GM19035 (cell line): ENCODE results near the gene BTBD16.

Source experiments
- ATAC-seq: cut with Tn5 transposase; IDR thresholded peaks from one replicate; pipeline ENCODE4 v1.9.1; 2021; ENCODE audit not compliant: unreplicated experiment

BTBD16 gene

DNA sequence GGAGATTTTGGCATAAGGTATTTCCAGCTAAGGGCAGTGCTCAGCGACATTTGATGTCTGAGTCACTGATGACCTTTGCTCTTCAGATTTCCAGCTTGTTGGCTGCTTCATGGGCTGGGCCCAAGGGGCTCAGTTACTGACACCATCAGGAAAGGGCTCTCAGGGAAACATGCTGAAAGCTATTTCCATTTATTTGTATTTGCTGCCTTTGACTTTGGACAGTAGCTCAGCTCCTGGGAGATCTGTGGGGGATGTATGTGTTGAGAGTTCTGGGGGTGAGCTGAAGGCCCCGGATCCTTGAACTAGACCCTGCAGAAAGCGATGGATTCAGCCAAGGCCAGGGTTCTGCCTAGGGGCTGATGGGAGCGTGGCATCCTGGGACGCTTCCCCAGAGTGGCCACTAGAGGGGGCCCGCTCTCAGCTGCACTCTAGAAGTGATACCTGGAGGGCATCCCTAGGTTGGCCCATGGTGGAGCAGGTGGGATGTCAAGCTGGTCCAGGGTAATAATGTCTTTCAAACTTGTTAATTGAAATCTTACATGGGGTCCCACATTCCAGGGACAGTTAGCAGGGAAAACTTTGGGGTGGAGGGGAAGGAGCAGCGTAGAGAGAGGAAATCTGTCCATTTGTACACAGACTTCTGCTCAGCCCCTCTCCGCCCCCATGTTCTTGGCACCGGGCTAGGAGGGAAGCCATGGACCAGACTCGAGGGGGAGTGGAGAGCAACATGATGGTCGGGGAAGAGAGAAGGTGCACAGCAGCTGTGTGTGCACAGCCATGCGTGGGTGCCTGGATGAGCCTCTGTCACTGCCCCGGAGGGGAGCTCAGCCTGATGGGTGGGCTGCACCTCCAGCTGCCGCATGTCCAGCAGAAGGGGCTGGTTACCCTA lies 3.0 kb upstream of the BTBD16 start:
- ATAC-seq, result peak; percentile 89

DNA sequence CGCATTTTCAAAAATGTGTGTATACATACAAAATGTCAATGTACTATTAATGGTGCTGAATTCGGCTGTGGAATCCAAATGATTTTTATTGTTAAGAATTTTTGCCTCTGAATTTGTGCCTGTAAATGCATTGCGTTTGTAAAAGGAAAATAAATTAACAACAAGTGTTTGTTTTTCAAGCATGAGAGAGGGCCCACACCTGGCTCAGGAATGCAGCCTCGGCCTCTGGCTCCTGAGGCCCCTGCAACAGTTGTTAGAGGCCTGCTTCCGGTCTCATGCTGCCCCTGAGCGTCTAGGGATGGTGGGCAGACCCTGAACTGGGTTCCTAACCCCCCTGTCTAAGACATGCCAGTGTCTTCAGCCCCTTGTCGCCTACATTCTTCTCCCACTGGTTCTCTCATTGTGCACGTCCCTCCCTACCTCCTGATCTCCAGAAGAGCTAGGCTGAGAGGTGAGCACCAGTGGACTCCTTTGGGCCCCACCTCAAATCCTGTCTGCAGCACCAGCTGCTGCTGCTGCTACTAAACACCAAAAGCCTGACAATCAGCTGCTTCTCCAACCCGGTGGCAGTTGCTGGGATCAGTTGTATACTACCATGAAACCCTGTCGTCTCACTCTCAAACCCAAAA lies 1.9 kb upstream of the BTBD16 start:
- no peak for ATAC-seq

DNA sequence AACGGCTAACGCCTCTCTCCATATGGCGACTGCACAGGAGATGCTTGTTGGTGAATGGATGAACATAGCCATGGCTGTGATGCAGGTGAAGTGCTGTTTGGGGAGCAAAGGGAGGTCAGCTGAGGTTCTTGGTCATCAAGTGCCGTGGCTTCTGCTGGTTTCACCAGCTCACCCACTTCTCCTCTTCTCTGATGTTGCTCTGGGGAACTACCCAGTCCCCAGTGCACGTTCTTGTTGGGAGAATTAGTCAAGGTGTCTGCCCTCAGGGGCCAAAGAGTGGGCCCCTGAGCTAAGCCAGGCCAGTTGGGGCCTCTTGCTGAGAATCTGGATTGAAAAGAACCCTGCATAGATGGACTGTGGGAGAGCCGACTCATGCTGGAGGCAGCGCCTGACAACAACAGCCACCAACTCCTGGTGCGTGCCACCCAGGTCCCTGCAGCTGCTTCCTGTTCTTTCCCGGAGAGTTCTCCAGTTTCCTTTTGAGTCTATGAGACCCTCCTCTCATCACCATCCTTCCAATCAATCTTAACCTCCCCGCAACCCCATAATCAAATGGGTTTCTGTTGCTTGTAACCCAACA lies 3.0 kb downstream of the BTBD16 start:
- ATAC-seq, result no peak

DNA sequence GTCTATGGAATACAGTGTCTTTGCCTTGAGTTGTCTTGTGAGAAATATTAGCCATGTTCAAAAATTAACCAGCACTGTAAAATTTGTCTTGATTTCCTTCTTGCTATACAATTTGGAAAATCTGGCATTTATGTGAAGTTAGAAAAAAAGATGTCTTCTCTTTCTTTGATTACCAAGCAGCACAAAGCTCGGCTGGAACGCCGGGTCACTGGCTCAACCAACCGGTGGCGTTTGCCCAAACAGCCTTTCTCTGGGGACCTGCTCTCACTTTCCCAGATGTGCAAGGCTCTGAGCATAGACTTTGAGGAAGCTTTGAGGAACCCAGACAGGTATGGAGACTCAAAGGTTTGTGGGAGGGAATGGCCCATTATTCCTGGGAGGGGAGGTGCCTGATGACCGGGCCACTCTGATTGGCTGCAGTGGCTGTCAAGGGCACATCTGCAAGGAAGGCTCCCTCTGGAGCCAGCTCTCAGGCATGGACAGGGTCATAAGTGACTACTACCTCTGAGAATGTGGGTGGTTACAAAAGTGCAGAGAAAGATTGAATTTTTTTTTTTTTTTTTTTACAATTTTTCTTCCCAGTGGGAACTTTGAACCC lies 5.6 kb downstream of the BTBD16 start:
- ATAC-seq, result no peak

DNA sequence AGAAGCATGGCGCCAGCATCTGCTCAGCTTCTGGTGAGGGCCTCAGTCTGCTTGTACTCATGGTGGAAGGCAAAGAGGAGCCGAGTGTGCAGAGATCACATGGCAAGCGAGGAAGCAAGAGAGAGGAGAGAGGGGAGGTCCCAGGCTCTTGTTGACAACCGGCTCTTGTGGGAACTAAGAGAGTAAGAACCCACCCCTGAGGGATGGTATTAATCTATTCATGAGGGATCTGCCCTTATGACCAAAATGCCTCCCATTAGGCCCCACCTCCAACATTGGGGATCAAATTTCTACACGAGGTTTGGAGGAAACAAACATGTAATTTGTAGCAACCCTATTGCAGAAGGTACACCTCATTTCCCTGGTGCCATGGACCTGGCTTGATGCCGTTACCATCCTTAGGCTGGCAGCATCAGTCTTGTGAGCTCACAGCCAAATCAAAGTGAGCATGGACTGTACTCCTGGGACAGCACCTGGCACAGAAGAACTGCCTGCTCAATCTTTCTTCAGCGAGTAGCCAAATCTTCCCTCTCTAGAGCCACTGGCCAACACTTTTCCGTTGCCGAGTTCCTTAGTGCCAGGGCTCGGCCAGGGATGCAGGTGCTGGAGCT lies 6.5 kb downstream of the BTBD16 start:
- no peak for ATAC-seq

DNA sequence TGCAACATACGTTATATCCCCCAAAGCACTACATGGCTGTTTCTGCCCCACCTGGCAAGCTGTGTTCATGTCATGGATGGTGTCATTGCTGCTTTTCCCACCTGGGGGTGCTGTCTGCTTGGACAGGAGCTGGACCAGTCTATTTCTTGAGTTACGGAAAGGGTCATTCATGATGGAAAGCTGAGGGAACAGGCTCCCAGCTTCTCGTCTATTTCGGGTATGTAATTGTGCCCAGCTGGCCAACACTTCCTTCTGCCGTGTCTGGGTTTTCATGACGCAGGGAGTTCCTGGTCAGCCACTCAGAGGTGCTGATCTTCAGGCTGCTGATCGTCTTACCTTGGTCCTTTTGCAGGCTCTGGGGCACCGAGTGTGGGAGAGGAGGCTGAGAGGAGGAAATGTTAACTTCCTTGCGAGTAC lies 8.6 kb downstream of the BTBD16 start:
- no peak for ATAC-seq

DNA sequence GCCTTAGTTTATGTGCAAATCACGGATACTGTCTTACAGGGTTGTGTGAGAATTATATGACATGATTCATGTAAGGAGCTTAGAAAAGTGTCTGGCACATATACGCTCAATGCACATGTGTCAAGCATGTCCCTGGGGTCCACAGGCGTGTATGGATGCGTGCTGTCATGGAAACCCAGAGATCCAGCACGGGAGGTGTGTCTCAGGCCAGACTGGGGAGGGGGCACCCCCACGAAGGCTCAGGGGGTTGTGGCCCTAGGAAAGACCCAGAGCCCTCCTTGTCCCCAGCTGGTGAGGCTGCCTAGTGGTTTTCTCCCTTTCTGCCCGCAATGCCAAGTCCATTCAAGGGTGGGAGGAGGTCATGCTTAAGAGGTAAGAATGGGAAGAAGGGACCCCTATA lies 9.1 kb downstream of the BTBD16 start:
- ATAC-seq, result no peak

DNA sequence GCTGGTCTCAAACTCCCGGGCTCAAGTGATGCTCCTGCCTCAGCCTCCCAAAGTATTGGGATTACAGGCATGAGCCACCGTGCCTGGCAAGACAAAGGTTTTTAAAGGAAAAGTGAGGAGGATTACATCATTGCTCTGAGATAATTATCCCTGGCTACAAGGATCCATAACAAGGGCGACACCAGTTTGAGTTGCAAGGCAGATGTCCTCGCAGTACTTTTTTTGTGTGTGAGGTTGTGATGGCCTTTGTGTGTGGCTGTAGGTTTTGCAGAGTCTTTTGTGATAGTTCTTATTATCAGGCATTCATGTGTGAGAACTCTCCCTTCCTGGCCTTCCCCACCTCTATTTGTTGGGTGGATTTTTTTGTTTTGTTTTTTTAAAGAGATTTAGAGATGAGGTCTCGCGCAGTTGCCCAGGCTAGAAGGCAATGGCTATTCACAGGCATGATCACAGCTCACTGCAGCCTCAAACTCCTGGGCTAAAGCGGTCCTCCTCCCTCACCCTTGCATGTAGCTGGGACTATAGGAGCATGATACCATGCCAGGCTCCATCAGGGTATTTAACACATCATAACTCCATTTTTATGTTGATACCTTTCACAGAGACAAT lies 10.0 kb downstream of the BTBD16 start:
- no peak for ATAC-seq

DNA sequence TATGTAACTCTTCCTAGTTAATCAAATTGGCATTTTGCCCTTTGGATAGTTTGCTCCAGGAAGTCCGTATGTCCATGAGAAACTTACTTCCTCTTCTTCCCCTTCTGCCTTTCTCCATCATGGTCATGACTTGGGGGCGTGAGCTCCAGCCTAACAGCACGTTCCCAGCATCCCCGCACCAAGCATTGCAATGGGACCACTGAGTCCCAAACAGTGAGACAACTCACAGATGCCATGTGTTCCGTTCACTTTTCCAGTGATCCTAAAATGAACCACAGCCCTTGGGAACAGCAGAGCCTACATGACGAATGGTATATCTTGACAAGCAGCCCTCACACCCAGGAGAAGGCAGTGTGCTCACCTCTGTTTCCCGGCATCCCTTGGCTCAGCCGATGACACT lies 10.7 kb downstream of the BTBD16 start:
- ATAC-seq, result no peak

DNA sequence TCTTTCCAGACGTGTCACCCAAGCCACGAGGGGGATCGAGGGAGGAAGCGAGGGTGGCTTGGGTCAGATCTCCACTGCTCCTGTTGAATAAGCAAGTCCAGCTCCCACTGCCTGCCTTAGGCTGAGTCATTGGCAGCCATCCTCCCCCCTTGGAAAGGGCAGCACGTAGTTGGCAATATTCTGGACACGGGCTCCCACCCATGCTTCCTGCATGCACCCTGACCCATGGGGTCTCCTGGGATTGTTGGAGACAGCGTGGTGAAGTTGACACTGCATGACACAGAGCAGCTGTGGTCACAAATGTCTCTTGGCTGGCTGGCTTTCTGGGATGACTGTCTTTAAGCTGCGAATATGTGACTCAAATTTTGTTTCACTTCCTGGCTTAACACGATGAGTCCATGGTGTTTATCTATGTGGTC lies 11.2 kb downstream of the BTBD16 start:
- ATAC-seq, result no peak

DNA sequence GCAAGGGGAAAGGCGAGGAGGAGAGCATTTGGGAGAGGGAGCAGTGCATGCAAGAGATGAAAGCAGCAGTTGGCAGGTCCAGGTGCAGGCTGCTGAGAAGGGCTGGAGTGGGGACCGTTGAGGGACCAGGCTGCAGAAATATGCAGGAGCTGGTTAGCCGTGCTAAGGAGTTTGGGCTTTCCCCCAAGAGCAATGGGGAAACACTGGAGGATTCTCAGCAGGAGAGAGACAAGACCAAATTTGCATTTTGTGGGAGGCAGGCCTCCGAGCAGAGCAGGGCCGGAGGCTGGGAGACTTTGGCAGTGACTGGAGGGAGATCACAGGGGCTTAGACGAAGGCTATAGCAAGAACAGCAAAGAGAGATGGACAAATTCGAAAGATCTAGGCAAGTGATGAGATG lies 11.8 kb downstream of the BTBD16 start:
- ATAC-seq, result no peak

DNA sequence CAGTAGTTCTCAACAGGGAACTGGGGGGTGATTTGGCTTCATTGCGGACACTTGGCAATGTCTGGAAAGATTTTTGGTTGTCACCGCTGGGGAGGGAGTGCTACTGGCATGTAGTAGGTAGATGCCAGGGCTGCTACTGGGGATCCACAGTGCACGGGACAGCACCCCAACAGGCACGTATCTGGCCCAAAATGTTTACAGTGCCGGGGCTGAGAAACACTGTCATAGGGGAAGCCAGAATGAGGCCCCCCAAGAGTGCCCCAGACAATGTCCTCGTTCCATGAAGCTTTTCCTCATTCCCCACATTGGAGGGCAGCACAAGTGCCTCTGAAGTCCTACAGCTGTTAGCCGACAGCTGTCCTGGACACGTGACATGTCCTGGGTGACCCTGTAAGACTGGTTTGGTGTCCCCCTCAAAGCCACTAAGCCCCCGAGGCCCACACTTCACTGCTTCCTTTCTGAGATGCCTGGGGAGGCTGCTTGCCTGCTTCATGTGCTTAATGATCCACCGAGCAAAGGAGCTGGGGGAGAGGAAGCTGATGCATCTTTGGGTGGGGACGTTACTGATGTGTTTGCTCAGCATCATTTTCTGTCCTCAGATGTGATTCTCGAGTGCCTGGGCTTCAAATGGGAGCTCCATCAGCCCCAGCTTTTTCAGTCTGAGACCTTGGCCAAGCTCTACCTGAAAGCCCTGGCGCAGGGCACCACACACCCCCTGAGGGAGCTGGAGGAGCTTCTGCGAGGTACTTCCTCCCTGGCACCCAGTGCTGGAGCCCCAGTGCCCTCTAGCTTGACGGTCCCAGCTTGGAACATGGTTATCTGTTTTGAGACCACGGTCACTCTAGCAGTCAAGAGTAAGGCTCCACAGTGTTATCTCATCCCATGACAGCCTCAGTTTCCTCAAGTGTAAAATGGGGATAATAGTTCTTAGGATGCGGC lies 14.7 kb downstream of the BTBD16 start:
- no peak for ATAC-seq

DNA sequence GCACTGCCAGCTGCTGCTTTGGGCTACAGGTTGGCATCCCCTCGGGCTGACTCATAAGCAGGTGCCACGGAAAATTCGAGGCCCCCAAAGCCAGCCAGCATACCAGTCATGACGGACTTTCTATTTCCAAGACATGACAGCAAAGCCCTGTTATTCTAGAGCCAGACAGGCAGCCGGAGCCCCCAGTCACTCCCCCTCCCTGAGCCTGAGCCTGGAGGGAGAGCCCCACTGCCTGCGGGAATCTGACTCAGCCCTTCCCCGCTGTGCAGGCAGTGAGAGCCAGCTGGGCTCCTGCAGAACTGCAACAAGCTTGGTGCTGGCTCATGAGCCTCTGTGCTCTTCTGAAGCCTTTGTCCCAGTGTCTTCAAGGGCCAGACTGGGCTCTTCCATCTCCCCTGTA lies 15.8 kb downstream of the BTBD16 start:
- ATAC-seq, result no peak

DNA sequence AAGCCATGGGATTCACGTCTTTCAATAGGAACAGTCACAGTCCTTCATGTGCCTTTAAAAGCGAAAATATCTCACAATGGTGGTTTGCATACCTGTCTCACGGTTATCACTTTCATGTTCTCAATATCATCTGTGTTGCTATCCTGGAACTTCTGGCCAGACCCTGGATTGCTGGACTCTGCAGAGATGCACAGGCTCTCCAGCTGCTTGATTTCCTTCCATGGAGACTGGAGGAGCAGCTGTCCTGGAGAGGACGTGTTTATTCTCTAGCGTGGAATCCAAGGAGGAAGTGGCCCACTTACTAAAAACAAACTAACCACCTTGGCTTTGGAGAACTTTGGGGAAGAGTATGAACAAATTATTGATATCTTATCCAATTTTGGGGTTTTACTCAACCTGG lies 16.5 kb downstream of the BTBD16 start:
- ATAC-seq, result no peak

DNA sequence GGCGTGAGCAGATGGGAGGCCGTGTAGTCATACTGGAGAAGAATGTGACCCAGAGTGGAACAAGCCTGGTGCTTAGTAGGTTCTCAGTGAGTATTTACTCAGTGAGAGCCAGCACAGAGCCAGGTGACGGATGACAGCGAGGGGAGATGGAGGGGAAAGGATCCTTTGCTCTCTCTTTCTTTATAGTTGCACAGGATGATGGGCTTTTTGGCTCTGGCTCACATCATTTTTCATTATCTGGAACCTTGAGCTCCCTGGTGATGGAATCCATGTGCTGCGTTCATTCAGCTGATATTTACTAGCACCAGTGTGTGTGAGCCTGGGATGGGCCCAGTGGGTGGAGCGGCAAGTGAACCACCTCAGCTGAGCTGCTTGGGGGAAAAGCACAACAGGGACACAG lies 17.2 kb downstream of the BTBD16 start:
- ATAC-seq, result no peak

DNA sequence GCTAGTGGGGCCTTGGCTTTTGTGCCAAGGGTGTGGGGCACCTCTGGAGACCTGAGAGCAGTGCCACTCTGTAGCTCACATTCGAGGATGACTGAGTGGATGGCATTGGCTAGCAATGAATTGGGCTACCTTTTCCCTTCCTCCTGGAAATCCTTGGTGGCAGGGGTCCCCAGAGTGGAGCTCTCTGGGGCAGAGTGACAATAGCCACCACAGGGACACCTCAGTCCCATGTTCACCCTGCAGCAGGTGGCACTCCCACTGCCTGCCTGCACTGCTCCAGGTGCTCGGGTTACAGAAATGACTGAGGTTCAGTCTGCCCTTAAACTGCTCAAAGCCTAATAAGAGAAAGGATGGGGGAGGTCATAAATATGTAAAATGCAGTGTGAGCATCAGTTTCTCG lies 17.8 kb downstream of the BTBD16 start:
- ATAC-seq, result no peak

DNA sequence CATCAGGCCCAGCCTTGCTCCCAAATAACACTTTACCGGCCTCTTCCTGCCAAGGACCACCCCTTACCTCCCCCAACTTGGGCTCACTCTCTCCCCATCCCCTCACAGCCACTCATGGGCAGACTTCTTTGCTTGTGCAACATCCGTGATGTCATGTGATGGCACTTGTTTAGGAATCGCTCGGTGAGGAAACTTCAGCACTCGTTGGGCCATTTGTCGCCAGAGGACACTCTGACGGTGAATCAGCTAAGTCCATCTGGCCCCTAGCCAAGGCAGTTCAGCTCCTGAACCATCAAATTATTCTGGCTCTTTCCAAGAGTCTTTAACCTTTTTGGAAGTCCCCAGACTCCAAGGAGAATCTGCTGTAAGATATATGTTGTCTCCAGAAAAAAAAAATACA lies 19.2 kb downstream of the BTBD16 start:
- ATAC-seq, result no peak

DNA sequence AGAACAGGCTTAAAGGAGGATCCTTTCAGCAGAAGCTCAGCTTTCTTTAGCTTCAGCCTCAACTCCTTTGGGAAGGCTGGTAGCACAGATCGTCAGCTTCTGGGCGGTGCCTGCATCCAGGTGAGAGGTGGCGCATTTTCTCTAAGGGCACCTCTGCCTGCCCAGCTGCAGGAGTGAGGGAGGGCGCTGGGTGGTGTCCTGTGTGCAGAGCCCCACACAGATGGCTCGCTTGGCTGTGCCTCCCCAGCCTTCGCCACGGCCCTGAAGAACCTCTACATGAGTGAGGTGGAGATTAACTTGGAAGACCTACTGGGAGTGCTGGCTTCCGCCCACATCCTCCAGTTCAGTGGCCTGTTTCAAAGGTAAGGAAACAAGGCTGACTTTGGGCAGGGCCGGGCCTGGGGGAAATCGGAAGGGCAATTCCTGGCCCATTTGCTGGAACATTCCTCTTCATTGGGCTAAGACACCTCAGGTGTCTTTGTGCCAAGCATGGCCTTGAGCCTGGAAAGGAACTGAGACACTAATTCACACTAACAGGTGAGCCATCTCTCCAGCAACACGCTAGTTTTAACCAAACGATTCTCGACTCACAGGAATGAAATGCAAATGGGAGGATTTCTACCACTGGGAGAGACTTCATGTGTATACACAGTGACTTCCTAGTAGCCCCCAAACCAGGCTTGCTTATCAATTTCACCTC lies 19.9 kb downstream of the BTBD16 start:
- ATAC-seq, result no peak

DNA sequence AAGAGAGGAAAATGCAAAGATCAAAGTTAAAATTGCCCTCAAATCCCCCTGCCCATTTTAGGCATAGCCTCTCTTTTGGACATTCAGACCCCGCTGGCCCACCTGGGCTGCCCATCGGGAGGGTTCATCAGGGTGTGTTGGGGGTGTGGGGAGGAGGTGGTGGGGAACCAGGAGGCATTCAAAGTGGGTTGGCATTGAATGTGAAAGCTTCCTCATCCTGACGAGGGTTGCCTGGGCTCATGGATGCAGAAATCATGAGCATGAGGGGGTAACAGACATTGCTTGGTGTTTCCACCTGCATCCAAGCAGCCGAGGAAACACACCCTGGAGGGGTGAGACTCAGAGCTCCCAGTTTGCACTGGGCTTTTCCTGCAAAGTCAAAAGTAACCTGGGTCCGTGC lies 20.6 kb downstream of the BTBD16 start:
- no peak for ATAC-seq
